ENCODE measurements around the gene RNF141.

Gene RNF141

DNA sequence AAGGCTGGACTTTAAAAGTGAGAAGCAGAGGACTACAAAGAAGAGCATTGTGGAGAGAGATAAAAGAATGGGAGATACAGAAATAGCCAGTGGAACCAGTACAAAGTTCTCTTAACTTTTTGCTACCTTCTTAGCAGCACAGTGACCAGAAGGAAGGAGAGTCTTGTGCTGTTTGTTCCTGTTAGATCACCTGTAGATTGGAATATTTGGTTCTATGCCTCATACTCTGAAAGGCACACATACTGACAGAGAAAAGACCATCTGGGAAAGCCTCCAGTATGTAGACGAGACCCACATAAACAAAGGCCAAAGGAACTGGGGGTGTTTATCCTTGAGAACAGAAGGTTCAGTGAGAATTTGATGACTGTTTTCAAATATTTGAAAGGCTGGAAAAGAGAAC, 18.7 kb downstream of the RNF141 start:
- no peak for DNase-seq

GRCh38 chr11:10520562-10520961, 20.4 kb downstream of the RNF141 start:
- DNase-seq: no peak

- DNase-seq: no peak
Measured at GRCh38 chr11:10519630-10520029, 21.4 kb downstream of the RNF141 start.

DNA sequence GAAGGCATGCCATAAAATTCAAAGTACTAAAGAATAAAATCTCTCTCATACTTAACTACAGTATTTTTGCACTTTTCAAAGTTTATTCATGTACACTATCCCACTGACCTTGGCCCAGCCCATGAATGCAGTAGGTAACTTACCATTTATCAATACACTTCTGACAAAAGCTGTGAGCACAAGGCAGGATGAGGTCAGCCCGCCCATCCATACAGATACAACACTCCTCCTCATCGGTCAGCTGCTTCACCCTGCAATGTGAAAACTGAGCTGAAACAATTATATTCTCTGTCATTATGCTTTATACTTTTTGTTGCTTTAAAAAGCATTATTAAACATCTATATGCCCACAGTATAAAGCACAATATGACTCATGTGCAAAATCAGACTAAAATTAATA, 22.1 kb downstream of the RNF141 start:
- no peak for DNase-seq

DNA sequence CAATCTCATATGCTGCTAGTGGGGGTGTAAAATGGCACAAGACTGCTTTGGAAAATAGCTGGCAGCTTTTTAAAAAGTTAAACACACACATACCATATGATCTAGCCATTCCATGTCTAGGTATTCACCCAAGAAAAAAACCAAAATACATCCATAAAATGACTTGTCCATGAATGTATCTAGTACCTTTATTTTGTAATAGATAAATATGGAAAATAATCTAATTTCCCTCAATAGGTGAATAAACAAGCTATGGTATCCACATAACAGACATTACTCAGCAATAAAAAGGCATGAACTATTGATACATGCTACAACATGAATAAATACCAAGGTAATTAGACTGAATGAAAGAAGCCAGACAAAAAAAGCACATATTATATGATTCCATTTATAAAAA, 22.9 kb downstream of the RNF141 start:
- no peak for DNase-seq

DNA sequence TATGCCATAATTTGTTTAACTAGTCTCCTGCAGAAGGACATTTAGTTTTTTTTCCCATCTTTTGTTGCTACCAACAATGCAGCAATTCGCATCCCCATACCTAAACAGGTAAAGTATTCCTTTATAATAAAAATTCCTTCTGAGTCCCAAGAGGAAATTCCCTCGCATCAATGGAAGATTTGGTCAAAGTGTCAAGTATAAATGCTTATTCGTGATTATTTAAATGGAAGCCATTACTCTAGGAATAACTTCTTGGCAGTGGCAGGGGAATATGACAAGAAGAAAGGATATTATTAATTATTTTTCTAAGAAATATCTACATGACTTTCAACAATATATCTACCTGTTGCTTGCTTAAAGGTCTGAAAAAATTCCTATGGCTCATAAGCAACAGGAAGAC, 25.6 kb downstream of the RNF141 start:
- DNase-seq: no peak

- DNase-seq: no peak
Measured at GRCh38 chr11:10514709-10515108, 26.3 kb downstream of the RNF141 start.

GRCh38 chr11:10514202-10514601, 26.8 kb downstream of the RNF141 start:
- no peak for DNase-seq

GRCh38 chr11:10511181-10511621, 29.8 kb downstream of the RNF141 start:
- no peak for DNase-seq

DNA sequence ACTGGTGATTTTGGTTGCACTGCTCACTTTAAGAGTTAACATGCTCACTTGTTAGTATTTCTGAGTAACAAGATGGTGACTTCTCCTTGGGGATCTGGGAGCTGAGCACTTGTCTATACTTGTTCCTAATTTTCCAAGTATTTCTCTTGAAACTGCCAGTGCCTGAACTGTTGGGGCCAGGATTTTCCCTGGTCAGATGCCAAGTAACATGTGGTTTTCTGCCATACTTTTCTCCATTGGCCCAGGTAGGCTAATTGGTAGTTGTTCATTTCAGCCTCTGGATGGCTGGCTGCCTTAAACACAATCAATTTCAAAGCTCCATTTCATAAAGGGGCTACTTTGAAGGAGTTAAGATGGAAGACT, 35.0 kb downstream of the RNF141 start:
- no peak for DNase-seq

GRCh38 chr11:10505278-10506007, 35.5 kb downstream of the RNF141 start:
- no peak for DNase-seq

- no peak for DNase-seq
Measured at GRCh38 chr11:10504490-10504889, 36.5 kb downstream of the RNF141 start.

- no peak for DNase-seq
Measured at GRCh38 chr11:10503777-10504480, 37.1 kb downstream of the RNF141 start.

GRCh38 chr11:10503221-10503620, 37.8 kb downstream of the RNF141 start:
- no peak for DNase-seq

- DNase-seq: no peak
Measured at GRCh38 chr11:10502770-10503169, 38.2 kb downstream of the RNF141 start.

- DNase-seq: no peak
Measured at GRCh38 chr11:10502065-10502680, 38.8 kb downstream of the RNF141 start.

- no peak for DNase-seq
Measured at GRCh38 chr11:10500757-10501684, 40.0 kb downstream of the RNF141 start.

- DNase-seq: no peak
Measured at GRCh38 chr11:10499874-10500601, 40.9 kb downstream of the RNF141 start.

DNA sequence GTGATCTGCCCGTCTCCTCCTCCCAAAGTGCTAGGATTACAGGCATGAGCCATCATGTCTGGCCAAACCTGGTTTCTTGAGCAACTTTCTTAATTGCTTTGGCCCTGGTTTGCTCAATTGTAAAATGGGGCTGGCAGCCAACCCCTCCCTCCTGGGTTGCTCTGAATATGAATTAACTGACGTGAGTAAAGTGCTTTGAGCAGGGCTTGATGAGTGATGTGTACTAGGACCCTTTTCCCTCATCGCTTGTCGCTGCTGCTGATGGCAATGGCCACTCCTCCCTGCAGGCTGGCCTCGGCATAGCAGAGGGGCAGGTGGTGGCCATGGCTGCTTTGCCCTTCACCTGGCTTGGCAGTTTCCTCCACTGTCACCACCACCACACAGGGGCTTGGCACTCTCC, 41.5 kb downstream of the RNF141 start:
- no peak for DNase-seq

DNA sequence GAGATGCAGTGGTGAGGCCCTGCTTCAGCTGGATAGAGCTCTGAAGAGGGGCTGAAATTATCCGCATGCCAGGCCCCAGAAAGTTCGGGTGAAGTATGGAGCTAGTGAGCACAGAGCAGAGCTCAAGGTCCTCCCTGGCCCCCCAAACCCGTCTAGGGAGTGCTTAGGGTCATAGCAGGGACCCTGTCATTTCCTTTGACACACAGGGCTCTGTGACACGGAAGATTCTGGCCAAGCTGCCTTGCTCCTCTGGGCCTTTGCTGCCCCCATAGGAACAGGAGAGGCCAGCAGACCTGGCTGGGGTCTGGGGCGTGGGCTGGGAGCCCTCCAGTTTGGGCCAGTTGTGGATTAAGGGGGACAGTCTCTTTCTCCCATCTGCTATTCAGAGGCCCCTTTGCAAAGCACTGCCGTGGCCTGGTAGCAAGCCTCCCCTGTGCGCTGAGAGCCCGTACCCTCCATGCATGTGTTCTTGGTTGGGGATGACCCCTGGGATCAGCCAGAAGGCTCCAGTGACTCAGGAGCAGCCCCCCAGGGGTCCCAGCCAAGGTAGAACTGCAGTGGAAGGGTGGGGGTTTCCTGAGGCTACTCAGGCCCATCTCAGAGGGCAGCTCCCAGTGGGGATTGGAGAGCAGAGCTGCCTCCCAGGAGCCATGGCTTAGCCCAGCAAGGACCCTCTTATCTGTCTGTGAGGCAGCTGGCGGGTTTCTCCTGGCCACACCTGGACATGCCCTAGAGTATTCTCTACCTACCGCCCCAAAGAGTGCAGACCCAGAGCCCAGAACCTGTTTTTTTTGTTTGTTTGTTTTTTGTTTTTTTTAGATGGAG, 42.3 kb downstream of the RNF141 start:
- no peak for DNase-seq

- DNase-seq: no peak
Measured at GRCh38 chr11:10498022-10498400, 43.0 kb downstream of the RNF141 start.

All from 8988T (cell line).